NCI-H2107 treated with DMSO at 0.1 percent for 48 hours (cell line): ENCODE results near the gene KCNT1.

Source experiments
- DNase-seq: peaks from one replicate; lab custom pipeline; 2025; ENCODE audit not compliant: unreplicated experiment; lab: John Stamatoyannopoulos, UW

Gene KCNT1

GRCh38 chr9:135794361-135794885, 92.4 kb downstream of the KCNT1 start:
- DNase-seq: no peak

GRCh38 chr9:135795391-135795790, 93.4 kb downstream of the KCNT1 start:
- no peak for DNase-seq

GRCh38 chr9:135796784-135797485, 95.0 kb downstream of the KCNT1 start:
- no peak for DNase-seq

- peak; percentile 26 for DNase-seq
These were observed 95.7 kb downstream of the KCNT1 start for GRCh38 chr9:135797507-135798262.

GRCh38 chr9:135798263-135798585, 96.2 kb downstream of the KCNT1 start:
- no peak for DNase-seq

DNA sequence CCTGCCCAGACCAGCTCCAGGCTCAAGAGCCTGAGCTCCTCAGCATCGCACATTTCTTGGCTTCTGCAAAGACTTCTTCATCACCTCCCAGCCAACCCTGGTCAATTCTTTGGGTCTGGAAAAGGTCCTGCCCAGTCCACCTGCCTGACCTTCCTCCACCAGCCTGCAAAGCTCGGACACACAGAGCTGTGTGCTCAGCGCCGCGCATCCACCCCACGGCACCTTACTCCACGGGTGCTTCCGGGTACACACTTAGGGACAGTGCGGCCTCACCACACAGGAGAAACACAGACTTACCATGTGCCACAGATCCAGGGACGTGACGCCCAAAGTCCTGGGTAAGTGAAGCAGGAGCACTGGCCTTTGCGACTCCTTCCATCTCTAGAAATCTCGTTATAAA, 97.3 kb downstream of the KCNT1 start:
- no peak for DNase-seq

DNA sequence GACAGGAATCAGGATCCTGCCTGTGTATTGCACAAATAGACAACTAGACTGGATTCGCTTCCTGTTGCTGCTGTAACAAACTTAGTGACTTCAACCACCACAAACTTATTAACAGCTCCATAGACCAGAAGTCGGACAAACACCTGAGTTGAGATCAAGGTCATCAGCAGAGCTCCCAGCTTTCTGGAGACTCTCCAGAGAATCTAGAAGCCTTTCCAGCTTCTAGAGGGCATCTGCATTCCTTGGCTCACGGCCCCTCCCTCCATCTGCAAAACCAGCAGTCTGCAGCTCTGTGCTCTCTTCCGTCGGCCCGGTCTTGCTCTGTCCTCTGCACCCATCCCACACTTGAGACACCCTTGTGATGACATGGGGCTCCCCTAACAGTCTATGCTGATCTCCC, 99.1 kb downstream of the KCNT1 start:
- no peak for DNase-seq

GRCh38 chr9:135802876-135803419, 101.0 kb downstream of the KCNT1 start:
- no peak for DNase-seq

GRCh38 chr9:135803441-135803840, 101.5 kb downstream of the KCNT1 start:
- DNase-seq: no peak

GRCh38 chr9:135804581-135805421, 102.8 kb downstream of the KCNT1 start:
- no peak for DNase-seq

- DNase-seq: no peak
These were observed 103.5 kb downstream of the KCNT1 start for GRCh38 chr9:135805422-135806022.

DNA sequence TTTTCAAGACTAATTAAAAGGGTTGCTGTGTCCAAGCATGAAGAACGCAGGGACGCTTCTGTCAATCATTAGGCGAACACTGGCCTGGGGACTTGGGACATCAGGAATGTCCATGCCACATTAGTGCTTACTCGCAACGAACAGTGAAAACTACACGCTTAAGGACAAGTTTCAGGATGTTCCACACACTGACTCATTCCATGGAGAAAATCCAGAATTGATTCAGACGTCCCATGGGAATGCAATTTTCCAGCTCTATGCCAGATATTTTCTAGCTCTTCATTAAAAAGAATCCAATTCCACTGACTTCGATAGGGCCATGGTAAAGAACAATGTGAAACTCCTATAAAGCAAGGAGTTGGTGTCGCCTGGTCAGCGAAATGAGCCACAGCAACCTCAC, 107.2 kb downstream of the KCNT1 start:
- no peak for DNase-seq

- no peak for DNase-seq
These were observed 109.0 kb downstream of the KCNT1 start for GRCh38 chr9:135810806-135811575.

DNA sequence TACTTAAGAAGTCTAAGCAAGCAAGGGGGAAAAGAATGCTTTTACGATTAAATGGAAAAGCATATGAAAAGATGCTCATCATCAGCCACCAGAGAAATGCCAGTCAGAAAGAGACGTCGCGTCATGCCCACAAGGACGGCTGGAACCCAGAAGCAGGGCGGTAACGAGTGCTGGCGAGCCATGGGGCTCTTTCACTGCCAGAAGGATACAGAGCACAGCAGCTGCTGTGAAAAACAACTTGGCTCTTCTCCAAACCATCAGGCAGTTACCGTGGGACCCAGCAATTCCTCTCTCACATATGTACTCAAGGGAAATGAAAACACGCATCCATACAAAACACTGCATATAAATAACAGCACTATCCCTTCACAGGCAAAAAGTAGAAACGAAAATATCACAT, 109.8 kb downstream of the KCNT1 start:
- peak; percentile 68 for DNase-seq

- no peak for DNase-seq
These were observed 111.0 kb downstream of the KCNT1 start for GRCh38 chr9:135812961-135813360.

- DNase-seq: no peak
These were observed 111.8 kb downstream of the KCNT1 start for GRCh38 chr9:135813671-135814290.

- DNase-seq: no peak
These were observed 112.6 kb downstream of the KCNT1 start for GRCh38 chr9:135814421-135815095.

DNA sequence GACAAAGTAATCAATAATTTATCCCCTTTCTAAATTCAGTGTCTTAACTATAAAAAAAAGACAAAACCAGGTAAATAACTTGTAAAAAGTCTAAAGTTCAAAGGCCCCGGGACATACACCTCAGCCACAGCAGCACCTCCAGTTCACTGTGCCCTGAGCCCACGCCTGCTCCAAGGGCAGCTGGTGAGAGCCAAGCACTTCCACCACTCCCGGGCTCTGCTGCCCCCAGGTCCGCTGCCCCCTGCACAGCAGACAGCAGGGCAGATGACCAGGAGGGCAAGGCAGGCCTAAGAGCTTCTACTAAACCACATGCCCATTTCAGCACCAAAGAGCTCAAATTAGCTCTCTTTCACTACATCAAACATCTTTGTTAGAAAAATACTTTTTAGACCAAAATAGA, 113.4 kb downstream of the KCNT1 start:
- no peak for DNase-seq
